ENCODE data around the gene CPB2. TPM values are rescaled to one million over a fixed set of nuclear protein-coding genes. Genes with fewer than 3 reads are reported as not detected.

The CPB2 gene
- total RNA-seq, 1 donor, result not detected

GRCh38 chr13:46145950-46146349 lies 41.1 kb upstream of the CPB2 start:
- DNase-seq (ENCODE audit: low read depth), result no peak
- H3K4me3 ChIP-seq (ENCODE audit: low read depth, low read length), result no peak overlapping the region
- no peak for TF ChIP-seq CTCF (IDR thresholded peaks at IDR 0.05; ENCODE audit: insufficient read depth, low read depth, low read length)

DNA sequence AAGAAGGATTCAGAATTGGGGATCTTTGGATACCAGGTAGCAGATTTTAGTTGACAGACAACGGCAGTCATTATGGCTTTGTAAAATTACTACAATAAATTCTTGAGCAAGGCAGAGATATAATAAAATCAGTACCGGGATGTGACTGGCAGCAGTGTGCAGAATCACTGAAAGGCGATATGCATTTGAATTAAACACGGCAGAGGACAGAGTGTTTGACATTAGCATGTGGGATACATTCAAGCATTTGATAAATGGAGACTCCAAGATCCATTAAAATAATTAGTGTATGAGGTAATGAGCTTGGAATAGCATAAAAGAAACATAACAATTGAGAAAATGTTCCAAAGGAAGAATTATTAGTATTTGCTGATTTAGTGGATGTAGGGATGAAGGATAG lies 40.3 kb upstream of the CPB2 start:
- H3K4me3 ChIP-seq (ENCODE audit: low read depth, low read length), result no peak overlapping the region
- no peak for DNase-seq (ENCODE audit: low read depth)
- TF ChIP-seq CTCF (IDR thresholded peaks at IDR 0.05; ENCODE audit: insufficient read depth, low read depth, low read length), result no peak

DNA sequence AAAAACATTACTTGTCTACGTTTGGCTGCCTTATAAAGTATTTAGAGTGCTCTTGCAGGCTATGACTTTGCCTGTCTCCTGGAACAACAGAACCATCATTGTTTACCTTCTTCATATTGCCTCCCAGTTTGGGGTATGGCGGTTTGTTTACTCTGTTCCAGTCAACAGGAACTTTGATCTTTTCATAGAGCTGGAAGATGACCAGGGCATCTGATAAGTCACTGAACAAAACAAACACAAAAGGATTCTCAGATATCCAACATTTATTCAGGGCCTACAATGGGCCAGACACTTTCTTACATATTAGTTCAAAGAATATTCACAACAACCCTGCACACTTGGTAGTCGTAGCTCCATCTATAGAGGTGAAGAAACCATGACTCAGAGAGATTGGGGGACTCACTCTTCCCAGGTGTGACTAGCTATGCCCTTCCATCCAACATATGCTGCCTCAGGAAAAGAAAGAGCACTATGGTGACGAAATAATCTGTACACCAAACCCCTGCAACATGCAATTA lies 38.4 kb upstream of the CPB2 start:
- no peak for DNase-seq (ENCODE audit: low read depth)
- no peak for TF ChIP-seq CTCF (IDR thresholded peaks at IDR 0.05; ENCODE audit: insufficient read depth, low read depth, low read length)

GRCh38 chr13:46142776-46143175 lies 37.9 kb upstream of the CPB2 start:
- TF ChIP-seq CTCF (IDR thresholded peaks at IDR 0.05; ENCODE audit: insufficient read depth, low read depth, low read length), result no peak
- DNase-seq (ENCODE audit: low read depth), result no peak
- no peak overlapping the region for H3K4me3 ChIP-seq (ENCODE audit: low read depth, low read length)

More for the DNA sequence above, 38.4 kb upstream of the CPB2 start:
- H3K4me3 ChIP-seq (ENCODE audit: low read depth, low read length), result no peak overlapping the region

DNA sequence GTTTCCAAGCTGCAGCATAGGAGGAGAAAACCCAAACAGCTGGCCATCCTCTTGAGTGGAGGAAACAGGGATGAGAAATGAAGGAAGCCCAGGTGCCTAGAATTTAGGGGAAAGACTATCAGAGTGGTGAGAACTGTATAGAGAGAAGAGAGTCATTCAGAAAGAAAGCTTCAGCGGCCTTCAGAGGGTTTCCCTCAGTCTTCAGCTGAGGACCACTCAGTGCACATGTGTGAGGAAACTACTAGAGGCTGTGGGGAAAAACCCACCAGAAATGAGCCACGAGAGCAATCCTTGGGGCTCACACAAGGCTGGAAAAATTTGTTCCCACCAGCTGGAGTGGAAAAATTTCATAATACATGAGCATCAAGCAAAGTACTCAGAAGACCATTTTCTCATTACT lies 35.2 kb upstream of the CPB2 start:
- no peak overlapping the region for H3K4me3 ChIP-seq (ENCODE audit: low read depth, low read length)
- no peak for TF ChIP-seq CTCF (IDR thresholded peaks at IDR 0.05; ENCODE audit: insufficient read depth, low read depth, low read length)
- no peak for DNase-seq (ENCODE audit: low read depth)

- no peak for TF ChIP-seq CTCF (IDR thresholded peaks at IDR 0.05; ENCODE audit: insufficient read depth, low read depth, low read length)
- H3K4me3 ChIP-seq (ENCODE audit: low read depth, low read length), result no peak overlapping the region
- no peak for DNase-seq (ENCODE audit: low read depth)
These were observed 32.9 kb upstream of the CPB2 start for GRCh38 chr13:46137627-46138317.

DNA sequence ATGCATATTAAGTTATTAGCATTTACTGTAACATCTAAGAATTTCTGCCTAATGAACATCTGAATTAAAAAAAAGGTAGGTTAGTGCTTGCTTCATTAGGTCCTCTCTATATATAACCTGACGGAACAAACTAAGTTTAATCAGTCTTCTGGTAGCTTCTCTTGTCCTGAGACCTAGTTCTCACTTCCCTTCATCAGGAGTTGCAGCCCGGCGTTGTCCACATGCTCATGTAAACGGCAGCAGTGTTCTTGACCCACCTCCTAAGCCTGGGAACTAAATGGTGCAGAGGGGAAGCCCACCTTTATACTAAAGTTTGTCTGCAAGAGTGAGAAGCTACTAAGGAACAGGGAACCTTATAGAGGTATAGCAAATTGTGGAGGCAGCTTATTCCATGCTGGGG lies 31.9 kb upstream of the CPB2 start:
- H3K4me3 ChIP-seq (ENCODE audit: low read depth, low read length), result no peak overlapping the region
- no peak for TF ChIP-seq CTCF (IDR thresholded peaks at IDR 0.05; ENCODE audit: insufficient read depth, low read depth, low read length)
- no peak for DNase-seq (ENCODE audit: low read depth)

Measured in fibroblast of villous mesenchyme (primary cell).